Panc1 (cell line): Measurements from ENCODE around the gene PIK3AP1. TPM values are rescaled to one million over a fixed set of nuclear protein-coding genes. Genes with fewer than 3 reads are reported as not detected.

Source experiments
- ATAC-seq: fragments of 200-7000 bp; cut with Tn5 transposase; 2 replicates; pipeline ENCODE4 v1.9.1; 2020; ENCODE audit warnings: mild to moderate bottlenecking, moderate library complexity
- BruUV-seq: library from RNA; stranded (reverse); fragments of 400-500 nt; replicated peaks from 2 replicates; lab custom pipeline; 2021; lab: Mats Ljungman, UMichigan
- CTCF ChIA-PET: fragments of 300-600 bp; sonication (Branson Sonifier 250); formaldehyde crosslinking; loops from one replicate; lab custom pipeline; 2022; ENCODE audit warnings: antibody characterized with exemption; lab: Charles Lee
- POLR2A ChIA-PET: fragments of 300-600 bp; sonication (Branson Sonifier 250); formaldehyde crosslinking; loops from one replicate; lab custom pipeline; 2022; ENCODE audit warnings: antibody characterized with exemption; lab: Charles Lee
- DNase-seq: peaks from one replicate; pipeline ENCODE4 v3.0.0-alpha.2; 2010; ENCODE audit warnings: low read depth, low spot score
- H3K27ac ChIP-seq: 2 replicates; pipeline ENCODE4 v1.5.1; 2011; ENCODE audit warnings: mild to moderate bottlenecking, low read length, inconsistent platforms
- H3K27me3 ChIP-seq: fragments of 200-500 bp; sonication (Bioruptor generic); 2 replicates; pipeline ENCODE4 v1.6.0; 2014; ENCODE audit warnings: low read length, inconsistent platforms; ENCODE audit not compliant: control insufficient read depth, insufficient read depth
- H3K36me3 ChIP-seq: fragments of 200-500 bp; sonication (Bioruptor generic); 2 replicates; pipeline ENCODE4 v1.5.1; 2014; ENCODE audit warnings: inconsistent platforms, mild to moderate bottlenecking, low read length, moderate library complexity; ENCODE audit not compliant: control insufficient read depth, insufficient read depth
- H3K4me1 ChIP-seq: 2 replicates; pipeline ENCODE4 v1.5.1; 2011; ENCODE audit warnings: inconsistent platforms, mild to moderate bottlenecking, low read length, moderate library complexity; ENCODE audit not compliant: control insufficient read depth, insufficient read depth
- H3K4me3 ChIP-seq, 2 experiments: 2 replicates each; pipeline ENCODE4 v1.5.1; 2011 to 2012; ENCODE audit warnings: low read depth in 2 of 2, low read length in 2 of 2, mild to moderate bottlenecking in 2 of 2, inconsistent platforms in 1 of 2, moderate library complexity in 1 of 2
- H3K9me3 ChIP-seq: fragments of 200-500 bp; sonication (Bioruptor generic); 2 replicates; pipeline ENCODE4 v1.5.1; 2014; ENCODE audit warnings: low read depth, mild to moderate bottlenecking, inconsistent platforms, low read length, moderate library complexity; ENCODE audit not compliant: control insufficient read depth, insufficient read depth
- POLR2AphosphoS5 ChIP-seq: IDR thresholded peaks from 2 replicates; pipeline ENCODE4 v1.6.1; 2012; ENCODE audit warnings: mild to moderate bottlenecking, low read depth, low read length, moderate library complexity
- SIN3A ChIP-seq: IDR thresholded peaks from 2 replicates; pipeline ENCODE4 v1.6.1; 2012; ENCODE audit warnings: low read depth, mild to moderate bottlenecking, low read length, moderate library complexity, borderline replicate concordance; ENCODE audit not compliant: insufficient read depth
- TCF7L2 ChIP-seq: IDR thresholded peaks from 2 replicates; pipeline ENCODE4 v1.6.1; 2011; ENCODE audit warnings: mild to moderate bottlenecking, low read depth, low read length, inconsistent platforms
- in situ Hi-C: cut with HindIII; loops from 2 replicates; pipeline ENCODE4 v1.10.0; 2016; ENCODE audit warnings: low sequenced_read_pairs, low pct_unique_long_range_greater_than_20kb
- intact Hi-C: fragments of 100-400 bp; cut with micrococcal nuclease; formaldehyde crosslinking; loops from one replicate; pipeline ENCODE4 v1.10.0; 2022; ENCODE audit not compliant: unreplicated experiment
- total RNA-seq: library from RNA; stranded (reverse); gene quantifications from one replicate; pipeline ENCODE4 v1.2.1, GENCODE V29; 2021; ENCODE audit not compliant: unreplicated experiment
- TF ChIP-seq, protein P1 (sequence below), 2 experiments: IDR thresholded peaks; 2 replicates each; pipeline ENCODE4 v1.6.1; 2011 to 2012; ENCODE audit warnings: low read depth in 2 of 2, control low read depth in 1 of 2, low read length in 1 of 2, mild to moderate bottlenecking in 1 of 2, moderate library complexity in 1 of 2; ENCODE audit not compliant: insufficient read depth in 1 of 2
- TF ChIP-seq, protein P2 (sequence below): fragments of 450-650 bp; IDR thresholded peaks from 2 replicates; pipeline ENCODE4 v1.5.1; 2017; ENCODE audit warnings: mild to moderate bottlenecking

PIK3AP1 gene
- total RNA-seq, 1 experiment from 2014 or later: 2.6 TPM

DNA sequence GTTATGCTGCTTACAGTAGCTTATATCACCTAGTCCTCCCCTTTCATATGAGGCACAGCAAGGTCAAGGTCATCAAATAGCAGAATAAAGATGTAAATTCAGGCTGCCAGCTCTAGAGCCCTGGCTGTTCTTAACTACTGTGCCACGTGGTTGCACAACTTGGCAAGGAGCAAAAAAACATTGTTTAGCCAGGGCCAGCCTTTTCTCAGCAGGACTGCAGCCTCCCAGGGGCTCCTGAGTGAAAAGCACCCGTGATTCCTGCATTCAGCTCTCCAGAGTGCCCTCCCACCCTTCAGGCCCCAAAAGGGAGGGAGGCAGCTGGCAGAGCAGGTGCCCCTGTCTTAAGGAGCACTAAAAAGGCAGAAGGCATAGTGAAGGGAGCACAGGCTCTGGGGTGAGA, 101.7 kb downstream of the PIK3AP1 start:
- ATAC-seq (no peak), DNase-seq (no peak)
- CTCF ChIA-PET: no interaction called here
- Histone ChIP-seq H3K9me3 (no peaks in the 10 kb centered on the region), H3K27ac (no peak overlapping the region), H3K27me3 (no peaks in the 10 kb centered on the region), H3K4me1 (no peaks in the 10 kb centered on the region), H3K36me3 (no peaks in the 10 kb centered on the region), H3K4me3 (no peak overlapping the region)
- no TSS peak for BruUV-seq
- POLR2A ChIA-PET: no interaction called here
- intact Hi-C loops: no loop called here
- in situ Hi-C loops: no loop called here
- TF ChIP-seq TCF7L2 (no peak), POLR2AphosphoS5 (no peak), SIN3A (no peak)
- TF ChIP-seq, protein P1, sequence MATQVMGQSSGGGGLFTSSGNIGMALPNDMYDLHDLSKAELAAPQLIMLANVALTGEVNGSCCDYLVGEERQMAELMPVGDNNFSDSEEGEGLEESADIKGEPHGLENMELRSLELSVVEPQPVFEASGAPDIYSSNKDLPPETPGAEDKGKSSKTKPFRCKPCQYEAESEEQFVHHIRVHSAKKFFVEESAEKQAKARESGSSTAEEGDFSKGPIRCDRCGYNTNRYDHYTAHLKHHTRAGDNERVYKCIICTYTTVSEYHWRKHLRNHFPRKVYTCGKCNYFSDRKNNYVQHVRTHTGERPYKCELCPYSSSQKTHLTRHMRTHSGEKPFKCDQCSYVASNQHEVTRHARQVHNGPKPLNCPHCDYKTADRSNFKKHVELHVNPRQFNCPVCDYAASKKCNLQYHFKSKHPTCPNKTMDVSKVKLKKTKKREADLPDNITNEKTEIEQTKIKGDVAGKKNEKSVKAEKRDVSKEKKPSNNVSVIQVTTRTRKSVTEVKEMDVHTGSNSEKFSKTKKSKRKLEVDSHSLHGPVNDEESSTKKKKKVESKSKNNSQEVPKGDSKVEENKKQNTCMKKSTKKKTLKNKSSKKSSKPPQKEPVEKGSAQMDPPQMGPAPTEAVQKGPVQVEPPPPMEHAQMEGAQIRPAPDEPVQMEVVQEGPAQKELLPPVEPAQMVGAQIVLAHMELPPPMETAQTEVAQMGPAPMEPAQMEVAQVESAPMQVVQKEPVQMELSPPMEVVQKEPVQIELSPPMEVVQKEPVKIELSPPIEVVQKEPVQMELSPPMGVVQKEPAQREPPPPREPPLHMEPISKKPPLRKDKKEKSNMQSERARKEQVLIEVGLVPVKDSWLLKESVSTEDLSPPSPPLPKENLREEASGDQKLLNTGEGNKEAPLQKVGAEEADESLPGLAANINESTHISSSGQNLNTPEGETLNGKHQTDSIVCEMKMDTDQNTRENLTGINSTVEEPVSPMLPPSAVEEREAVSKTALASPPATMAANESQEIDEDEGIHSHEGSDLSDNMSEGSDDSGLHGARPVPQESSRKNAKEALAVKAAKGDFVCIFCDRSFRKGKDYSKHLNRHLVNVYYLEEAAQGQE (IDR thresholded peaks at IDR 0.05; ENCODE audit: insufficient read depth in 1 of 2, low read depth in 2 of 2, low read length in 1 of 2): no peak

DNA sequence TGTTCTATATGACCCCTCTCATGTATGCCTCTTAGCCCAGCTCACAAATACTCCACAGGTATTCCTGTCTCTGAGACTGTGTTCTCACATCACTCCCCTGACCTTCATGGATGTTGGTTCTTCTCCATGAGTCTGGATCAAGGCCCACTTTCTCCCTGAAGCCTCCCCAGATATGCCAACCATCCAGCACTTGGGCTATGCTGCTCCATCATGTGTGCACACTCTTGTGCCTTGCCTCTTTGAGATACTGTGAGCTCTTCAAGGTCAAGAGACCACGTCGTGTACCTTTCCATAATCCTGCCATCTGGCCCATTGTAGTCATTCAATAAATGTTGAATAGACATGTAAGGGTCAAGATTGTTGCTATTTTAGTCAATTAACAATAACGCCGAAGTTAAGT, 103.4 kb downstream of the PIK3AP1 start:
- CTCF ChIA-PET: no interaction called here

More for the DNA sequence above, 103.4 kb downstream of the PIK3AP1 start:
- BruUV-seq: no TSS peak
- Histone ChIP-seq H3K9me3 (no peaks in the 10 kb centered on the region), H3K27me3 (no peaks in the 10 kb centered on the region), H3K36me3 (no peaks in the 10 kb centered on the region), H3K4me3 (no peak overlapping the region), H3K27ac (no peak overlapping the region), H3K4me1 (no peaks in the 10 kb centered on the region)
- intact Hi-C loops: no loop called here
- in situ Hi-C loops: no loop called here
- POLR2A ChIA-PET: no interaction called here
- TF ChIP-seq, protein P1 (IDR thresholded peaks at IDR 0.05; ENCODE audit: insufficient read depth in 1 of 2, low read depth in 2 of 2, low read length in 1 of 2): no peak
- TF ChIP-seq, protein P2, sequence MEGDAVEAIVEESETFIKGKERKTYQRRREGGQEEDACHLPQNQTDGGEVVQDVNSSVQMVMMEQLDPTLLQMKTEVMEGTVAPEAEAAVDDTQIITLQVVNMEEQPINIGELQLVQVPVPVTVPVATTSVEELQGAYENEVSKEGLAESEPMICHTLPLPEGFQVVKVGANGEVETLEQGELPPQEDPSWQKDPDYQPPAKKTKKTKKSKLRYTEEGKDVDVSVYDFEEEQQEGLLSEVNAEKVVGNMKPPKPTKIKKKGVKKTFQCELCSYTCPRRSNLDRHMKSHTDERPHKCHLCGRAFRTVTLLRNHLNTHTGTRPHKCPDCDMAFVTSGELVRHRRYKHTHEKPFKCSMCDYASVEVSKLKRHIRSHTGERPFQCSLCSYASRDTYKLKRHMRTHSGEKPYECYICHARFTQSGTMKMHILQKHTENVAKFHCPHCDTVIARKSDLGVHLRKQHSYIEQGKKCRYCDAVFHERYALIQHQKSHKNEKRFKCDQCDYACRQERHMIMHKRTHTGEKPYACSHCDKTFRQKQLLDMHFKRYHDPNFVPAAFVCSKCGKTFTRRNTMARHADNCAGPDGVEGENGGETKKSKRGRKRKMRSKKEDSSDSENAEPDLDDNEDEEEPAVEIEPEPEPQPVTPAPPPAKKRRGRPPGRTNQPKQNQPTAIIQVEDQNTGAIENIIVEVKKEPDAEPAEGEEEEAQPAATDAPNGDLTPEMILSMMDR: no peak
- TF ChIP-seq SIN3A (no peak), TCF7L2 (no peak), POLR2AphosphoS5 (no peak)
- DNase-seq (no peak), ATAC-seq (no peak)
